GM12873 (cell line): Measurements from ENCODE around the gene CCDC182.

ENCODE experiments used
- CTCF ChIP-seq: IDR thresholded peaks from 2 replicates; pipeline ENCODE4 v1.5.1; 2012; ENCODE audit warnings: low read depth, mild to moderate bottlenecking, moderate library complexity, low read length, control low read depth; ENCODE audit not compliant: insufficient read depth; ENCODE audit errors: missing control alignments

CCDC182 gene

GRCh38 chr17:57707892-57708291 lies 37.2 kb downstream of the CCDC182 start:
- TF ChIP-seq CTCF: no peak

DNA sequence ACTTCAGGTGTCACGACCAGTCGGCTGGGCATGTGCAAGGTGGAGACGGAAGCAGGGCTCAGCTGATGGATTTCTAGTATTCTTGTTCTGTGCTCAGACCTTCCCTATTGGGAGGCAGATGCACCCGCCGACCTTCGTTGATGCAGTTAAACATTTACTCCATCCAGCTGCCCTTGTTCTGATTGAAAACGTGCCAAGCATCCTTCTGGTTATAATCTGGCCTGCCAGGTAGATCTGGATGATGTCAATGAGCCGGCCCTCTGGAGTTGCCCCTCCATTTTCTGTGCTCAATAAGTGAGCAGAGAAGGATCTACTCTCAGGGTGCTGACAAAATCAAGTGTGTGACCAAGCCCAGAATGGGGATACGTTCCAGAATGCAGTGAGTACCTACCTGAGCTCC lies 38.3 kb downstream of the CCDC182 start:
- TF ChIP-seq CTCF: no peak

DNA sequence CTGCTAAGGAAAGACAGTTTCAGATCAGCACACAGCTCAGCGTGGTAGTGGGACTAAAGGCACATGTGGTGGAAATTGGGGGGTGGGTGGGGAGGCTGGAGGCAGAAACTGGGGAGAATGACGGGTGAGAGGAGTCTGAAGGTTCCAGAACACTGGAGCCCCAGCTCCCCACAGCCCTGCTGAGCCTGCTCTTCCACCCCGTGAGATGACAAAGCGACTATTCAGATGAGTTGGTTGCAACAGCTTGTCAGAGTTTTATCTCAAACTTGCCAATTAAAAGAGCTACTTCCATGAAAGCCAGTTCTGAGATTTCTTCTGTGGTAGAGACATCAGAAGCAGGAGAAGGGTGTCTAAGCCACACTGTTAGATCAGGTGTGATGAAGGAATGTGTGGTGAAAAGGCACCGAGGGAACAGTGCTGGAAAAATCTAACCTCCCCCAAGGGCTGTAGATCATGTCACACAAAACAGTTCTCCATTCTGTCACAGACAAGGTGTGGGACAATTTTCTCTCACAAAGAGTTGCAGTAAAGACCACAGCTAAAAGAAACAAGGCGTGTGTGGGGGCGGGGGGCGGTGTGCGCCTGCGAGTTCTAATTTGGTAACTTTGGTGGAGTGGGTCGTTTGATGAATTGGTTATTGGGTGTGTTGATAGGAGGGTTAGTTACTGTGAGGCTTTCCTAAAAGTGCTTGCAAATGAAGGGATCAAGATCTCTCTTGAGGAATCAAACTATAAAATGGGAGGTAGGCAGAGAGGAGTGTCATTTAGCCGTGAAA lies 39.0 kb downstream of the CCDC182 start:
- TF ChIP-seq CTCF: no peak

DNA sequence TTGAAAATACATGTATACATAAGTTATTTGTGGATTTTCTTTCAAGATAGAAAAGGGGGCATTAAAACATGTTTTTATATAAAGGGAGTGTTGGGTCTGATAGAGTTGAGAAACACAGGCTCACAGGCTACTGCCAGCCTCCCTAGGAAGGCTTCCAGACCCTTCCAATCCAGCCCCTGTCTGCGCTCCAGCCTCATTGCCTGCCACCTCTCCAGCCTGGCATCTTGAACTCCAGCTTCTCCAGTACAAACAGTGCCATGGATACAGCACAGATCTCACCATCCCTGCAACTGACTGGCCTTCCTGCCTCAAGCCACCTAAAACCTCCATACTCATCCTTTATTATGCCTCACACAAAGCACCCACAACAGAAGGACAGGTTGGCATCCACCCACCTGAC lies 40.7 kb downstream of the CCDC182 start:
- TF ChIP-seq CTCF: no peak

- no peak for TF ChIP-seq CTCF
These were observed 41.8 kb downstream of the CCDC182 start for GRCh38 chr17:57703273-57703672.

DNA sequence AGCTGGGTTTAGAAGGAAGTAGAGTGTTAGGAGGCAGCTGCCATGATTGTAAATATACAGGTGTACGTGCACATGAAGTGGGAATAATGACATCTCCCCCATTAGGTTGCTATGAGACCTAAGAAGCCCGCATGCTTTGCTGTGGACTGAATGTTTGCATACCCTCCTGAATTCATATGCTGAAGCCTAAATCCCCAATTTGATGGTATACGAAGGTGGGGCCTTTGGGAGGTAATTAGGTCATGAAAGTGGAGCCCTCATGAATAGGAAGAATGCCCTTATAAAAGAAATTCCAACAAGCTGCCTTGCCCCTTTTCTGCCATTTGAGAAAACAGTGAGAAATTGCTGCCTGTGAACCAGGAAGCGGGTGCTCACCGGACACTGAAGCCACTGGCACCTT lies 44.0 kb downstream of the CCDC182 start:
- no peak for TF ChIP-seq CTCF

DNA sequence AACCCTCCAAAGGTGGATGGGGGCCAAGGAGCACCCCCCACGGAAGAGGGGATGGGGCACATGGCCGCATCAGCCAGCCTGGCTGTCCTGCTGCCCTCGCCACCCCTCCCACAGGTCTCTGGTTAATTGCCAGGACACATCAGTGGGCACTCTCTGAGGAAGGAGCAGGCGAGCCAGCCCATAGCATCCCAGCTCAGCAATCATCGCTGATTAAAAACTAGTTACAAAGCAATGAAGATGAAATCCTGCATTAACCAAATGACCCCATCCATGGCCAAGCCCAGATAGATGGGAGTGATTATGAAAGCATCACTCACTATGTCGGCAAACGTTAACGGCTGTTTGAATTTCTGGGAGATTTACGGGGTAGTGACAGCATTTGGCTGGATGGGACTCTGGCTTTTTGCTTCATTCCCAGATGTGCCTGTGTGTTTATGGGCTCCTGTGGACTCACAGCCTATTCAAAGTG lies 45.3 kb downstream of the CCDC182 start:
- TF ChIP-seq CTCF: no peak
